HL-60/S4 treated with phorbol 12-myristate 13-acetate at 8.2 ng/mL for 4 days and 3 days (cell line): ENCODE data around the gene CCDC81.

Experiments
- in situ Hi-C: fragments of 300-500 bp; cut with MboI; formaldehyde crosslinking; loops from 2 replicates; pipeline ENCODE4 v1.15.0; 2022; ENCODE audit warnings: low sequenced_read_pairs

CCDC81 gene

DNA sequence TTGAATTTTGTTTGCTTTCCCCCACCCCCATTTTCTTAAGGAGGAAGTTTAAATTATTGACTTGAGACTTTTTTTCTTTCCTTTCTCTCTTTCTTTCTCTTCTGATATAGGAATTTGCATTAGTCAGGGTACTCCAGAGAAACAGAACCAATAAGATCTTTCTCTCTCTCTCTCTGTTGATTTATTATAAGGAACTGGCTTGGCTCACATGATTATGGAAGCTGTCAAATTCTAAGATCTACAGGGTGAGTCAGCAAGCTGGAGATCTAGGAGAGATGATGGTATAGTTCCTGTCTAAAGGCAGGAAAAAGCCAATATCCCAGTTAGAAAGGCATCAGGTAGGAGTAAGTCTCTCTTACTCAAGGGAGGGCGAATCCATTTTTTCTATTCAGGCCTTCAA lies 64.0 kb downstream of the CCDC81 start:
- in situ Hi-C loops = no loop called here

DNA sequence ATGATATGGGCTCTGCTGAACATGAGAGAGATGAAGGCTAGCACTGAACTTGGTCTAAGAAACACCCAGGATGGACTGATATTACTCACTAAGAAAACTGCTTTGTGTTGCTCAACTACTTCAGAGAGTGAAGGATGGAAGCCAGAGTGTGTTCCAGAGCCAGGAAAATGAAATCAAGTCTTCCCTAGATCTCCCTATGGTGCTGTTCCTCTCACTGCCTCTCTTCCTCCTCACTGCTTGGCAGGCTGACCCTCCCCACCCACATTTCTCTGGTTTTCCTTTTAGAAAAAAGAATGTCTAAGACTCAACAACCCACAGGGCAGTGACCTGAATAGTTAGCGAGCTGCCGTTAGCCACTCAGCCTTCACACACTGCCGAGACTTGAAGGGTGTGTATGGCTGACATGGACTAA lies 65.6 kb downstream of the CCDC81 start:
- in situ Hi-C loops = no loop called here

DNA sequence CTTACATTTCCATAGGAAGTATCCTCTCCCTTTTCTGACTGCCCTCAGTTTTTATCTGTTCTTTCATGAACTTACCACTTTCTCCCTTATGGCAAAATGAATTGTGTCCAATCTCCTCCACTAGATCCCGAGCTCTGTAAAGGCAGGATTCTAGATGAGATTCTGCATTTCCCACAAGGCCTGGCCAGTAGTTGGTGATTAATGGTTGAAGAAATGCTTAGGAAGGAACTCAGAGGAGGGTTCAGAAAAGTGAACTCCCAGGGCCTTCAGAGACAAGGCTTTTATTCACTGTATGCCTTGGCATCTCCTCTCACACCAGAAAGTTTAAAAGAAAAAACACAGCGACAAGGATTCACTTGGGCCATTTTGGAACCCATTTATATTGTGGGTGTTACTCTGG lies 66.2 kb downstream of the CCDC81 start:
- in situ Hi-C loops = no loop called here

DNA sequence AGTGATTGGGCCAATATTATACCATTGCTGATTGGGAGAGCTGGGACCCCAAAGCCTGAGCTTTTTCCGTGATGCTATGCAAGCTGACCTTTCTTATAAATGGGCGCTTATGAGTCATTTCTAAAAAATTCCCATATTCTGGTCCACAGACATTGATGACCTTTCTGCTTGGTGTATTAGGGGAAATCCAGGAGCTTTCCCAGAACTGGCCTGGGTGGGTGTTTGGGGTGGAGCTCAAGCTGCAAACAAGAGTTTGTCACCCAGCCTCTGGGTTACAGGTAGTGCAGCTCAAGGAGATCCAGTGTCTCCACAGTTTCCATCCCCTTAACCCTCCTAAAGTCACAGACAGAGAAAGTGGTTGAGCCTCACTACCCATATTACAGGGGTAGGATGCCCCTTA lies 67.7 kb downstream of the CCDC81 start:
- in situ Hi-C loops = no loop called here

DNA sequence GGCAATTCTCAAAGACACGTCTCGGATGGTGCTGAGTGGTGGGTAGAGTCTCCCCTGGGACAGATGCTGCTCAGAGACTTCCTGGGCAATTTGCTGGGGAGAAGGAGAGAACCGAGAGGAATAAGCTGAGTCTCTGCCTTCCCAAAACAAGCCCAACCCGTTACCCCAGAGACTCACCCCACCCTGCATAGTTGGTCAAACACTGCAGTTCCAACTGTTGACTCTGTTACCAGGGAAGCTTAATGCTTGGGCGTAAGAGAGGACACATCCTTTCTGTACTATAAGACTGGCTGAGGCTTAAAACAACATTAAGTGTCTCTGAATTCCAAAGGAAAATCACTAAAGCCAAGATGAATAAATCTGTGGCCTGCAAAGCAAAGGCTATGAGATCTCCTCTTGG lies 68.1 kb downstream of the CCDC81 start:
- in situ Hi-C loops = no loop called here

DNA sequence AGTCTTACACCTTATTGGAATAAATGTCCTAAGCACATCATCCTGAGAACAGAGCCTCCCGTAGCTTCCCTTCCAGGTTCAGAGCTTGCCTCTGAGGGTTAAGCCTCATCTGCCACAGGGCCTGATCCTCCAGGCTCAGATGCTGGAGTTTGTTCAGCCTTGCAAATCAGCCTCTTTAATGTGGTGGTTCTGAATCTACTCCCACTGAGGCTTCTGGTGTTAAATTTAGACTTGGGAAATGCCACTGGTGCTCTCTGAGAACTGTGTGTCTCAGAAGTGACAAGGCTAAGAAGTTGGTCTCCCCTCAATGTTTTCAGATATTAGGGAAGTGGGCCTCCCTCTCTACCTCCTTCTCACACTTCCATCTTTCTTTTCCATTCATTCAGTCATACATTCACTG lies 68.7 kb downstream of the CCDC81 start:
- in situ Hi-C loops = no loop called here

DNA sequence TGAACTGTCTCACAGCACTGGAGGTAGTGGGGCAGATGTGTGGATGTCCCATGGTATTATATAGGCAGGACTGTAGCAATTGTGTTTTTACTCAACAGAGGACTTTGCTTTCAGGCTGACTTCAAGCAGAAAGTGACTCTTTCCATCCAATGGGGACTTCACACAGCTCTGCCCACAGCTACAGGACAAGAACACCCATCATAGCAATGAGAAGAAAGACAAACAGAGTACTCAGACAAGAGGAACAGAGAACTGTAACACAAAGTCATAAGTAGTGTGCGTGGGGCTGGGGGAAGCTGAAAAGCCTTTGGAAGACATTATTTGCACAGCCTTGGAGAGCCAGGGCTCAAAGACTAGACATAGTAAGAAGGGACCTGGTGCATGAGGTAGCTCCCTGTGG lies 70.3 kb downstream of the CCDC81 start:
- in situ Hi-C loops = no loop called here

DNA sequence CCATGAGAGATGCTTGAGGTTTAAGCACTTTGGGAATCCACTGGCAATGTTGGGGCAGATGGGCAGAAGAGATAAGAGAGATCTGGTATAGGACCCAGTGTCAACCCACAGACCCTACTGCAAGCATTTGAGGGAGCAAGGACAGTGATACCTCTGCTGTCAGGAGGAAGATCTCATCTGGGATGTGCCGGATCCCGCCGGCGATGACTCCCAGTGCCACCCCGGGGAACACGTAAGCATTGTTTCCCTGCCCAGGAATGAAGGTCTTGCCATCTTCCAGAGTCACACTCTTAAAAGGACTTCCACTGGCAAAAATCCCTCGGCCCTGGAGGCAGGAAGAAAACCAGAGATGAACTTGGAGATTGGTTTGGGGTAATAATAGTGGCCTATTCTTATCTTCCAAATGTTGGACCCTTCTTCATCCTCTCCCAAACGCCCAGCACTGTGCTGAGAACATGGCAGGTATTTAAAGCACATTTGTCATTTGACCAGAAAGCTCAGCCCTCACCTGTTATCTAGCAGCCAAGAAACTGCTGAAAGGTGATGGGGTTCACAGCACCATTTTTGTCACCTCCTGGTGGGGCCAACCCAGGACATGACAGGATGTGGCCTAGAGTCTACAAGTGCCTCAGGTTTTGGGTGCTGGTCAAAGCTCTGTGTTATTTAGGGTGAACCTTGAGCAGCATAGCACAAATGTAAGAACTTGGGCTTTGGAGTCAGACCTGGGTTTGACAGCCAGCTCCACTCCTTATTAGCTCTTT lies 71.7 kb downstream of the CCDC81 start:
- in situ Hi-C loops = no loop called here

DNA sequence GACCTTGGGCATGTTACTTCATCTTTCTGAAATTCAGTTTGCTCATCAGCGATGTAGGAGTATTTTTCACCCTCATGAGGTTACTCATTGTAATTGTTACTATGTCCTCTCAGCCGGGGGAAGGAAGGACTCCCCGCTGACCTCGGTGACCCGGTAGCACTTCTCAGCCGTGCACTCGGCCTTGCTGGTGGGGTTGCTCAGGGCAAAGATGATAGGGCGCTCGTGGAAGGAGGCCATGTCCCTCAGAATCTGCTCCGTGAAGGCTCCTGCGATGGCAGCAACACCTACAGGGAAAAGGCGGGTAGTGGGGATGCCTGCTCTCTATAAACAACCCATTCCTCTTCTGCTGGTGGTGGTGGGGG lies 72.2 kb downstream of the CCDC81 start:
- in situ Hi-C loops = no loop called here

DNA sequence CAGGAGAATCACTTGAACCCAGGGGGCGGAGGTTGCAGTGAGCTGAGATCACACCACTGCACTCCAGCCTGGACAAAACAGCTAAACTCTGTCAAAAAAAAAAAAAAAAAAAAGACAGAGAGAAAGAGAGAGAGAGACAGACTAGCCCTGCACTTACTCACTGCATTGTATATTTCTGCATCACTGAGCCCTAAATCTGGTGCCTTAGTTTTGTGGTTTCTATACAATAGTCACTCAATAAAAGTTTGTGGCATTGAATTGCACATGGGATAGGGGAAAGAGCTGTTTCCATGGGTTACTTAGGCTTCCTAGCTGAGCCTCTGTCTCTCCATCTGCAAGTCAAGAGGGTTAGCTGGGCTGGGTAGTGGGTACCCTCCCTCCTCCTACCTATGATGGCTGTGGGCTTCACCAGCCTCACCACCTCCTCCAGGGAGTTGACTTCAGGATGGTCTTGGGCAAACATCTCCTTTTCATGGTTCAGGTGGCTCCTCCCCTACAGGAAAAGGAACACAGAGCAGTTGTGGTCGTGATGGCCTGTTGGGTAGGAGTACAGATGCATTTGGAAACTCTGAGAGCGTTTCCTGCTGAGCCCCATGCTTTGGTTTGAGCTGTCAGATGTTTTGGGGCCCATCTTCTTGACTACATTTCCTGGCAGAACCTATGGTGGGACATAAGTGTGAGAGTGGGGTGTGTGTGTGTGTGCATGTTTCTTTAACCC lies 73.2 kb downstream of the CCDC81 start:
- in situ Hi-C loops = no loop called here

DNA sequence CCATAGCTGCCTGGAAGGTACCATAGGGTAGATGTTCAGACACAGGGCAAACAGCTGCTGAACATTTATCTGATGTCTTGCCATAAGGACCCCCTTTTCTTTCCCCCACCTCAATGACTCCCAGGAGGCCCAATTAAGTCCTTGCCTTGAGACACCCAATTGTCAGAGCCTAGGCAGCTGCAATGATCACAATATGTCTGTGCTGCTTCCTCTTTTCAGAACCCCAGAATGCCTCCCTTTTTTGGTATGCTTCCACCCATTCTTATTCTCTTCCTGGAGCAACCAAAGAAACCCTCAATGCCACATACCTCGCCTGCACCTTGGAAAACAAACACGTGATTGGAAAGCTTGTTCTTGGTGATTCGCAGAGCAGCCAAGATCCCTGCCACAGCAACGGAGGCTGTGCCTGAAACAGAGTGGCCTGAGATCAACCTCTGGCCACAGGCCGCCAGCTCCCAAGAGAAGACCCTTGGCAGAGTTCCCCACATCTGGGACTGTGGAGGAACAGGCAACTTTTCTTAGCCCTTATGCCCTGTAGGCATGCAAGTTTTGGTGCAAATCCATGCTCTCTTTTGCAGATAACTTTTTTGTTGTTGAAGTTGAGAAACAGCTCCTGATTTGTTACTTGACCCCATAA lies 75.4 kb downstream of the CCDC81 start:
- in situ Hi-C loops = no loop called here

DNA sequence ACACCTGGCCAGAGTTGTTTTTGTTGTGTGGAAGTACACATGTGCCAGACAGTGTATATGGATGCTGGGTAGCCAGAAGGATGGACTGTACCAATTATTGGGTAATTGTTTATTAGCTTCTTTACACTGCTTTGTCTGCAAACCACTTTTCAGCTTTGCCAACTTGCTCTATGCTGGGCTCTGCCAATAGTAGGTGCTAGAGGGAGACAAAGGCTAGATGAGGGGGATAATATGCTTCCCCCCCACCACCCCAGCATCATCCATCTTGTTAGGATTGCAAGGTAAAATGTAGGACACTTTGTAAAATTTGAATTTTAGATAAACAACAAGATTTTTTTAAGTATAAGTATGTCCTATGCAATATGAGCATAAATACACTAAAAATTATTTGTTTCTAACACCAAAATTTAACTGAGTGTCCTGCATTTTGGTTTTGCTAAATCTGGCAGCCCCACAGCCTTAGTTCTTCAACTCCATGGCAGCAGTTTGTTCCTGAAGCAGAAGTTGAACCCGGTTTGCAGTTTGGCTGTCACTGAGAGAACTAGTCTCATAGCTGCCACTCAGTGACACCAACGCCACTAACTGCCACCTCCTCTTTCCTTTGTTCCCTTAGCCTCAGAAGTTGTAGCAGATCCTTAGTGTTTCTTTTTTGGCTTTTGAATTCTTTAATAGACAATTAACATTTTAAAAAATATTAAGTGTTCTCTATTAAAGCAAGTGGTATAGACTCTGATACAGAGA lies 78.8 kb downstream of the CCDC81 start:
- in situ Hi-C loops = no loop called here

DNA sequence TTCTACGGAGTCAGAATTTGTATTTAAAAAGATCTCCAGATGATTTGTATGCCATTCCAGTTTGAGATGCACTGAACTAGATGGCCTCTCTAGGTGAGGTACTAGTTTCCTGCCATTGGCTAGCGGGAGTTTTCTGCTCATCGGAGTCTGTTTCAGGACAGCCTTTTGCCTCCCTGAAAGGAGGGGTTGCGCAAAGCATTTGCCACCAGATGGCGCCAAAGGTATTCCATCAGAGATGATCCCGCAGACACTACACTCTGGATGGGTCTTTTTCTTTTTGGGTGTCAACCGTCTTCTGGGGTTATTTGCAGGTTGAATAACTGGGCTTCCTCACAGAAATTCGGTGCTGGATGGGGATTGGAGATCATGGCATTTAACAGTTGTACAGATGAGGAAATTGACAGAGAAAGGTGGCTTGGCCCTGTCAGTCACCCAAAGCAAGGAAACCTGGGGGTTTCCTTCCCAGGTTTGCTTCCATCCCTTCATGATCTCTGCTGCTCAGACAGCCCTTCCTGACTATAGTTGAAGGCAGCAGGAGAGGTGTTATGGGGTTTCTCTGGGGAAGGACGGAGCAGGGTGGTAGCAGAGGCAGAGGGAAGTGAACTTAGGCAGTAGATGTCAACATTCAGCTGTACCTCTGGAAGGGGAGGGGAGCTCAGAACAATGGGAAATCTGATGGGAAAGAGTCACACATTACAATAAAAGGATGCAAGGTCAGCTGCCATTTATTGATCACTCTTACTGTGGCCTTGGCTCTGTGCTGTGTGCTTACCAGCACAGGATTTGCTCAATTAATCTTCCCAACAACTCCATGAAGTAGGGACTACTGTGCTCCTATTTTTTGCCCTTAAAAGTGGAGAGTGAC lies 81.6 kb downstream of the CCDC81 start:
- in situ Hi-C loops = loop anchor here (5.0 kb wide), 1 partner anchor 361 kb away; no protein-coding TSS in a partner anchor

DNA sequence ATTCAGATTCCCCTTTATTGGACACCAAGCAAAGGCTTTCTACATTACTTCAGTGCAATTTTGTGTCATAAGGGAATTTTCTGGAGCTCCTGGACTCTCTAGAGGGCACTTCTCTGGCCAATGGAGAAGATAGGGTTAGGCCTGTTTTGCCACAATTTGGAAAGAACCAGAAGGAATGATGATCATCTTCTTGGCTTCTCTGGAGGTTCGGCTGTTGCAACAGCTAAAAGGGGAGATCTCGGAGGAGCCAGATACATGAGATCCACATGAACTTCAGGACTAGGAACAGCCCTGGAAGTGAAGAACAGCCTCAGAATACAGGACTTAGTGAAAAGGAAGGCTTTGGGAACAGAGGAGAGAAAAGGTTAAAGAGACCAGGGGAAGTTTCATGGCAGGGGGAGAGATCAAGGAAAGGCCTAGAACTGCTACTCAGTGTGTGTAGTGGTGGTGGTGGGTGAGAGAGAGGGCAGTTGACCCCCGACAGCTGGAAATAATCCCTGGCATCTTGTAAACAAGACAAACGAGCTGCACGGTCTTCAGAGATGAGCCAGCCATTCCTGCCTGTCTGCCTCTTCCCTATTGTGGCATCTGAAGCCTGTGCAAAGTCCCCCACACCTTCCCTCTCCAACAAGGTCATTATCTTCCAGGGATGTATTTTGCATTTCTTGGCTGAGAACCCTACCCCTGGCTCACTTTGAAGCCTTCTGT lies 83.8 kb downstream of the CCDC81 start:
- in situ Hi-C loops = loop anchor here (5.0 kb wide), 1 partner anchor 359 kb away; no protein-coding TSS in a partner anchor

DNA sequence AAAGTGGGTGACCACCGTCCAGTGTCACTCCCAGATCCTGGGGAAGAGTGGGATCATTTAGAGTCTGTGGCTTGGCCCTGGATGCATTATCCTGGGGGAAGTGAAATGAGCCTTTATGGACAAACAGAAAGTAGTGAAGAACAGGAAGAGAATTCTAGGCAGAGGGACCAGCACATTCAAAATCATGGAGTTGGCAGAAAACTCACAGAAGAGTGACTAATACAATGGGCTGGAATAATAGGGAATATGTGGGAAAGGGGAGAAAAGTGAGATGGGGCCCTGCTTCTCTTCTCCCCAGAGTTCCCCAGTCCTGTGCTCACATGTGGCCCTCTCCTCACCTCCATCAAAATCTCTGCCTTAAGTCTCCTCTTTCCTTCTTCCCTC lies 84.3 kb downstream of the CCDC81 start:
- in situ Hi-C loops = loop anchor here (5.0 kb wide), 1 partner anchor 358 kb away; no protein-coding TSS in a partner anchor

DNA sequence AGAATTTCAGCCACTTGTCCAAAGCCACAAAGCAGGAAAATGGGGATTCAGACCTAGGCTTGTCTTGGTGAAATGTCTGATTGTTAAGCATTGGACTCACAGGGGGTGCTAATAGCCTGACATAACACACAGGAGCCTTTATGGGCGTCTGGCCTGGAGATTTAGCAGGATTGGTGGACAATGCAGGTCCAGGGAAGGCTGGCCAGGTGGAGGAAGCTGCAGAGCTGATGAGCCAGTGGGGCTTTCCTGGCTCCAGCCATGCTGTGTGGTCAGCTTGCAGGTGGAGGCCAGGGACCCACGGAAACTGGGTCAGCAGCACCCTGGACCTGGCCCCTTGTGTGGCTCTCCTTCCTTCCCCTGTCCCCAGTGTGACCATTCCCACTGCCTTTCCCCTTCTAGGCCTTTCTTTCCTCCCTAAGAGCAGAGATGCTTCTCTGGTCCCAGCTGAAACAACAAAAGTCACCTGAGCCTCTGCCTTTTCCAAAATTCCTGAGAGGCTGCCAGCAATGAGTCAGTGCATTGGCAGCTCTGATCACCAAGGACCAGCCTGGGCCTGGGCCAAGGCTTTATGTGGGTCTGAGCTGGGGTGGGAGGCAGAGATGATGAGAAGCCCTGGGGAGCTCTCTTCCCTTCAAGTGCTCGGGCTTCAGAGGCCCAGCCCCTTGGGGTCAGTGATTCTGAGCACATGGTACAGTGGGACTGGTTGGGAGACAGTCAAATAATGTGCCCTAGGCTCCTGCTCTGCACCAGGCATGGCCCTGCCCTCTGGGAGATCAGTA lies 85.2 kb downstream of the CCDC81 start:
- in situ Hi-C loops = loop anchor here (5.0 kb wide), 1 partner anchor 357 kb away; no protein-coding TSS in a partner anchor

DNA sequence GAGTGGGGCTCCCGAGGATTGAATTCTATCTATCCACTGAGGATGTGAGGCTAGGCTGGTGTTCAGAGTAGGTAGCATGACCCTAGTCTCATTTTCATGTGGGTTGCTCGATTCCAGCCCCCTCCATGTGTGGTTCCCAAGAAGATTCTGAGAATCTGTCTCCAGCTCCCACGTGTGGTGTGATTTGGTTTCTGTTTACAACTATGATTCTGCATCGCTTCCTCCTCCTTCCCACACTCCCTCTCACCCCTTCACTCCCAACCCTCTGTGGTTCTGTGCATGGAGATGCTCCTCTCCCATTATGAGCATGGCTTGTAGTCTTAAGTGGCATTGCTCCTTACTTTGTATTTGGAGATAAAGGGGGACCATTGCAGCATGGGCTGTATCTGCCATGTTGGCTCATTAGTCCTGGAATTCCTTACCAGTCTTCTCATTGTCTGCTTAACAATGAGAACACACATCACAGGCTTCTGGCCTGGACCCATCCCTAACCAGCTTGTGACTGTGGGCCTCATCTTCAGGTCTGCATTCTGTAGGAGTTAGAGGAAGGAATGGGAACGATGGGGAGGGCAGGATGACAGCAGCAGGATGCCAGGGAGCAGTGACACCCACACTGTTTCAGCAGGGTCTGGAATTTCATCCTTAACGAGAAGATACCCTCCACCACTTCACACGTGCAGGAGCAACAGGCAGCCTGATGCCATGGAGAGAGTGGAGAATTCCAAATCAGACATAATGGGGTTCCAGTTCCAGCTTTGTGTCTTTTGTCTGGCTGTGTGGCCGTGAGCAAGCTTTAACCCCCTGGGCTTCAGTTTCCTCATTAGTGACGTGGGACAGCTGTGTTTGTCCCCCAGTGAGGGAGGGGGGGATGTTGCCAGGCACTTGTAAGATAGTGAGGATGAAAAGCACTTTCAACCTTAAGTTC lies 86.0 kb downstream of the CCDC81 start:
- in situ Hi-C loops = no loop called here

DNA sequence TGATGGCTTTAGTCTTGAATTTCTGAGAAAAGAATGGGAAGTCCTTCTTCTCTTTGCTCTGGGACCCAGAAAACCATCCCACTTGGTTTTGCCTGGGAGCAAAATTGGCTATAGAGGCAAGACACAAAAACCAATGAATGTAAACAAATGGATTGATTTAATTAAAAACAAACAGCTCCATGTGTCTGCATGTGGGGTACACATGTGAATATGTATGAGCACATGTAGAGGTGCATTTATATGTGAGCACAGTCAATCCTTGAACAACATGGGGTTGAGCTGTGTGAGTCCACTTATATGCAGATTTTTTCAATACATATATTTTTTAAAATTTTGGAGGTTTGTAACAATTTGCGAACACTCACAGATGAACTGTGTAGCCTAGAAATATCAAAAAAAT lies 87.2 kb downstream of the CCDC81 start:
- in situ Hi-C loops = no loop called here
